ENCODE data around the gene PACS2.

DNA sequence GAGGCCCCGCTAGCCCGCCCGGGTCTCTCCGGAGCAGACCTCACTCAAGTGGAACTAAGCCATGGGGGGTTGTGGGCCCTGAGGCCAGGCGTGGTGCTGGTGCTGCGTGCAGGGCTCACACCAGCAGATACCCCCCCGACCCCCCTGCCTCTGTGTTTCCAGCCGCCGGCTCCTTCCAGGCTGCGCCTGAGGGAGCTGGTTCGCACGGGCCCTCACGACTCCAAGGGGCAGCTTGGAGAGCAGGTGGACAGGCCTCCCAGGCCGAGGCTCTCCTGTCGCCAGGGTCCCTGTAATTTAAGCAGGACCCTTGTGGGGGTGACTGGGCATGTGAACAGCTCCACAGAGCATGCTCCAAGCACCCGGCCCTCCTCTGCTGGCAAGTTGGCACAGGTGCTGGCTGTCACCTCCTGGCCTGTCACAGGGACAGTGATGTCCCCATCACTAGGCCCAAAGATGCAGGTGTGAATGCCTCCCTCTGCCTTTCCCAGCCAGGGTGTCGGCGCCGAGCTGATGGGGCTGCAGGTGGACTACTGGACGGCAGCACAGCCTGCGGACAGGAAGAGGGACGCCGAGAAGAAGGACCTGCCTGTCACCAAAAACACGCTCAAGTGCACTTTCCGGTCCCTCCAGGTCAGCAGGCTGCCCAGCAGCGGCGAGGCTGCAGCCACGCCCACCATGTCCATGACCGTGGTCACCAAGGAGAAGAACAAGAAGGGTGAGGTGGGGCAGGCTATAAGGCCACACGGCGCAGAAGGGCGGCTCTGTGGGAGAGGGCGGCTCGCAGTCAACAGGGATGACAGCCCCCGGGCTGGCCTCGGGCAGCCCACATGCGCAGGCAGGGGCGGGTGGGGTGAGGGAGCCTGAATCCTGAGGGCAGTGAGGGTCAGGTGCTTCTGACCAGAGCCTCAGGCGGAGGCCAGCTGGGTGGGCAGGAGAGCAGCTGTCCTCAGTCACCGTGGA is 77.9 kb downstream of the PACS2 start:
- TF ChIP-seq, protein P1, sequence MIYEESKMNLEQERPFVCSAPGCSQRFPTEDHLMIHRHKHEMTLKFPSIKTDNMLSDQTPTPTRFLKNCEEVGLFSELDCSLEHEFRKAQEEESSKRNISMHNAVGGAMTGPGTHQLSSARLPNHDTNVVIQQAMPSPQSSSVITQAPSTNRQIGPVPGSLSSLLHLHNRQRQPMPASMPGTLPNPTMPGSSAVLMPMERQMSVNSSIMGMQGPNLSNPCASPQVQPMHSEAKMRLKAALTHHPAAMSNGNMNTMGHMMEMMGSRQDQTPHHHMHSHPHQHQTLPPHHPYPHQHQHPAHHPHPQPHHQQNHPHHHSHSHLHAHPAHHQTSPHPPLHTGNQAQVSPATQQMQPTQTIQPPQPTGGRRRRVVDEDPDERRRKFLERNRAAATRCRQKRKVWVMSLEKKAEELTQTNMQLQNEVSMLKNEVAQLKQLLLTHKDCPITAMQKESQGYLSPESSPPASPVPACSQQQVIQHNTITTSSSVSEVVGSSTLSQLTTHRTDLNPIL (CRISPR knock-in tag; IDR thresholded peaks at IDR 0.05; ENCODE audit: low read depth), result no peak
- TF ChIP-seq, protein P2, sequence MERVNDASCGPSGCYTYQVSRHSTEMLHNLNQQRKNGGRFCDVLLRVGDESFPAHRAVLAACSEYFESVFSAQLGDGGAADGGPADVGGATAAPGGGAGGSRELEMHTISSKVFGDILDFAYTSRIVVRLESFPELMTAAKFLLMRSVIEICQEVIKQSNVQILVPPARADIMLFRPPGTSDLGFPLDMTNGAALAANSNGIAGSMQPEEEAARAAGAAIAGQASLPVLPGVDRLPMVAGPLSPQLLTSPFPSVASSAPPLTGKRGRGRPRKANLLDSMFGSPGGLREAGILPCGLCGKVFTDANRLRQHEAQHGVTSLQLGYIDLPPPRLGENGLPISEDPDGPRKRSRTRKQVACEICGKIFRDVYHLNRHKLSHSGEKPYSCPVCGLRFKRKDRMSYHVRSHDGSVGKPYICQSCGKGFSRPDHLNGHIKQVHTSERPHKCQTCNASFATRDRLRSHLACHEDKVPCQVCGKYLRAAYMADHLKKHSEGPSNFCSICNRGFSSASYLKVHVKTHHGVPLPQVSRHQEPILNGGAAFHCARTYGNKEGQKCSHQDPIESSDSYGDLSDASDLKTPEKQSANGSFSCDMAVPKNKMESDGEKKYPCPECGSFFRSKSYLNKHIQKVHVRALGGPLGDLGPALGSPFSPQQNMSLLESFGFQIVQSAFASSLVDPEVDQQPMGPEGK (CRISPR knock-in tag; IDR thresholded peaks at IDR 0.05; ENCODE audit: borderline replicate concordance), result no peak
- TF ChIP-seq BACH2 (CRISPR knock-in tag; IDR thresholded peaks at IDR 0.05; ENCODE audit: borderline replicate concordance) (no peak), ESRRG (CRISPR knock-in tag; IDR thresholded peaks at IDR 0.05) (no peak)
